Liver (tissue), 9 donors: ENCODE results near the gene ANKRD9. TPM values are rescaled to one million over a fixed set of nuclear protein-coding genes. Genes with fewer than 3 reads are reported as not detected.

Source experiments
- DNase-seq: peaks from one replicate; pipeline ENCODE4 v3.0.0-alpha.2; 2017; ENCODE audit warnings: low spot score
- H3K27ac ChIP-seq, 2 donors: one replicate each; pipeline ENCODE4 v1.7.0; 2013; ENCODE audit warnings: inconsistent platforms in 2 of 2, low read length in 2 of 2, control low read depth in 1 of 2, low read depth in 1 of 2, mild to moderate bottlenecking in 1 of 2
- H3K27me3 ChIP-seq, 4 donors: one replicate each; pipeline versions ENCODE4 v1.6.1 to v1.7.0; 2013; ENCODE audit warnings: low read length in 3 of 4, inconsistent platforms in 1 of 4, mild to moderate bottlenecking in 1 of 4, moderate library complexity in 1 of 4; ENCODE audit not compliant: control insufficient read depth in 4 of 4, insufficient read depth in 4 of 4
- H3K36me3 ChIP-seq, 4 donors: one replicate each; pipeline versions ENCODE4 v1.6.1 to v1.7.0; 2013; ENCODE audit warnings: low read length in 3 of 4, mild to moderate bottlenecking in 3 of 4, low read depth in 1 of 4, moderate library complexity in 1 of 4; ENCODE audit not compliant: control insufficient read depth in 4 of 4, insufficient read depth in 3 of 4
- H3K4me1 ChIP-seq, 4 donors: one replicate each; pipeline versions ENCODE4 v1.6.1 to v1.7.0; 2013; ENCODE audit warnings: low read length in 3 of 4, mild to moderate bottlenecking in 3 of 4, moderate library complexity in 1 of 4; ENCODE audit not compliant: control insufficient read depth in 4 of 4, insufficient read depth in 4 of 4
- H3K4me3 ChIP-seq, 3 donors: one replicate each; pipeline versions ENCODE4 v1.6.1 to v1.7.0; 2013; ENCODE audit warnings: low read length in 3 of 3, control low read depth in 1 of 3, low read depth in 1 of 3, mild to moderate bottlenecking in 1 of 3
- H3K9ac ChIP-seq, 2 donors: one replicate each; pipeline ENCODE4 v1.7.0; 2013; ENCODE audit warnings: low read length in 2 of 2, mild to moderate bottlenecking in 2 of 2, moderate library complexity in 2 of 2, control low read depth in 1 of 2, low read depth in 1 of 2
- H3K9me3 ChIP-seq, 4 donors: one replicate each; pipeline versions ENCODE4 v1.6.1 to v1.7.0; 2013; ENCODE audit warnings: low read length in 3 of 4; ENCODE audit not compliant: control insufficient read depth in 4 of 4
- EGR1 ChIP-seq, 2 donors: IDR thresholded peaks; 2 replicates each; pipeline ENCODE4 v1.6.1; 2016 to 2018; ENCODE audit warnings: antibody characterized with exemption in 2 of 2, low read depth in 2 of 2
- FOXA2 ChIP-seq: IDR thresholded peaks from 2 replicates; pipeline ENCODE4 v1.6.1; 2016; ENCODE audit warnings: antibody characterized with exemption
- HNF4A ChIP-seq, 2 donors: conservative IDR thresholded peaks; 2 replicates each; pipeline ENCODE4 v1.6.1; 2016; ENCODE audit warnings: antibody characterized with exemption in 2 of 2, mild to moderate bottlenecking in 2 of 2
- HNF4G ChIP-seq: IDR thresholded peaks from 2 replicates; pipeline ENCODE4 v1.6.1; 2016; ENCODE audit warnings: antibody characterized with exemption
- JUND ChIP-seq, 2 donors: IDR thresholded peaks; 2 replicates each; pipeline ENCODE4 v1.6.1; 2016; ENCODE audit warnings: antibody characterized with exemption in 2 of 2
- NR2F2 ChIP-seq: IDR thresholded peaks from 2 replicates; pipeline ENCODE4 v1.6.1; 2016; ENCODE audit warnings: antibody characterized with exemption
- RXRA ChIP-seq, 2 donors: IDR thresholded peaks; 2 replicates each; pipeline ENCODE4 v1.6.1; 2017 to 2018; ENCODE audit warnings: antibody characterized with exemption in 2 of 2, mild to moderate bottlenecking in 1 of 2
- SP1 ChIP-seq: IDR thresholded peaks from 2 replicates; pipeline ENCODE4 v1.6.1; 2018; ENCODE audit warnings: antibody characterized with exemption, mild to moderate bottlenecking
- TAF1 ChIP-seq: conservative IDR thresholded peaks from 2 replicates; pipeline ENCODE4 v1.6.1; 2016; ENCODE audit warnings: antibody characterized with exemption, mild to moderate bottlenecking
- YY1 ChIP-seq: IDR thresholded peaks from 2 replicates; pipeline ENCODE4 v1.6.1; 2016; ENCODE audit warnings: antibody characterized with exemption, mild to moderate bottlenecking
- ZBTB33 ChIP-seq: IDR thresholded peaks from 2 replicates; pipeline ENCODE4 v1.6.1; 2016; ENCODE audit warnings: antibody characterized with exemption
- WGBS: extraction: QIAGEN DNeasy Blood & Tissue Kit; methylation state at CpG from one replicate; pipeline ENCODE4 v1.1.7; 2013; 5-methylcytosine and 5-hydroxymethylcytosine counted together
- polyA plus RNA-seq, 2 donors: library from polyadenylated mRNA; stranded (reverse) in 1 of 2; unstranded in 1 of 2; fragments of 200-250 nt in 1 of 2; fragments of >200 nt in 1 of 2; fragmentation: Nextera tagmentation in 1 of 2; extraction: Ambion mirVana in 1 of 2; gene quantifications; one replicate each; pipeline versions ENCODE4 v1.2.1 to v1.2.3, GENCODE V29; 2013 to 2015
- total RNA-seq, 2 donors: library from RNA; depleted of rRNA; stranded (reverse); fragments of >200 nt; gene quantifications; one replicate each; pipeline ENCODE4 v1.2.3, GENCODE V29; 2014
- TF ChIP-seq, protein P1 (sequence below): fragments of 150-350 bp; IDR thresholded peaks from 2 replicates; pipeline ENCODE4 v1.5.1; 2017; ENCODE audit warnings: improper control_type of control experiment, low read depth, low read length; ENCODE audit not compliant: missing input control
- TF ChIP-seq, protein P2 (sequence below): IDR thresholded peaks from 2 replicates; pipeline ENCODE4 v1.6.1; 2016; ENCODE audit warnings: antibody characterized with exemption
- TF ChIP-seq, protein P3 (sequence below): IDR thresholded peaks from 2 replicates; pipeline ENCODE4 v1.6.1; 2016; ENCODE audit warnings: antibody characterized with exemption, mild to moderate bottlenecking
- donor health status: healthy.
- donor health status: healthy.
- donor health status: healthy.
- donor health status: healthy.
- donor health status: healthy.

The ANKRD9 gene
- total and polyA plus RNA-seq, 4 donors: 1.5 to 67.5 (median 7.5) TPM

- TF ChIP-seq, protein P1, sequence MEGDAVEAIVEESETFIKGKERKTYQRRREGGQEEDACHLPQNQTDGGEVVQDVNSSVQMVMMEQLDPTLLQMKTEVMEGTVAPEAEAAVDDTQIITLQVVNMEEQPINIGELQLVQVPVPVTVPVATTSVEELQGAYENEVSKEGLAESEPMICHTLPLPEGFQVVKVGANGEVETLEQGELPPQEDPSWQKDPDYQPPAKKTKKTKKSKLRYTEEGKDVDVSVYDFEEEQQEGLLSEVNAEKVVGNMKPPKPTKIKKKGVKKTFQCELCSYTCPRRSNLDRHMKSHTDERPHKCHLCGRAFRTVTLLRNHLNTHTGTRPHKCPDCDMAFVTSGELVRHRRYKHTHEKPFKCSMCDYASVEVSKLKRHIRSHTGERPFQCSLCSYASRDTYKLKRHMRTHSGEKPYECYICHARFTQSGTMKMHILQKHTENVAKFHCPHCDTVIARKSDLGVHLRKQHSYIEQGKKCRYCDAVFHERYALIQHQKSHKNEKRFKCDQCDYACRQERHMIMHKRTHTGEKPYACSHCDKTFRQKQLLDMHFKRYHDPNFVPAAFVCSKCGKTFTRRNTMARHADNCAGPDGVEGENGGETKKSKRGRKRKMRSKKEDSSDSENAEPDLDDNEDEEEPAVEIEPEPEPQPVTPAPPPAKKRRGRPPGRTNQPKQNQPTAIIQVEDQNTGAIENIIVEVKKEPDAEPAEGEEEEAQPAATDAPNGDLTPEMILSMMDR: no peak
- TF ChIP-seq, protein P2, sequence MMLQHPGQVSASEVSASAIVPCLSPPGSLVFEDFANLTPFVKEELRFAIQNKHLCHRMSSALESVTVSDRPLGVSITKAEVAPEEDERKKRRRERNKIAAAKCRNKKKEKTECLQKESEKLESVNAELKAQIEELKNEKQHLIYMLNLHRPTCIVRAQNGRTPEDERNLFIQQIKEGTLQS: no peak
These were observed 37.4 kb downstream of the ANKRD9 start (continued) for GRCh38 chr14:102471921-102472790.

DNA sequence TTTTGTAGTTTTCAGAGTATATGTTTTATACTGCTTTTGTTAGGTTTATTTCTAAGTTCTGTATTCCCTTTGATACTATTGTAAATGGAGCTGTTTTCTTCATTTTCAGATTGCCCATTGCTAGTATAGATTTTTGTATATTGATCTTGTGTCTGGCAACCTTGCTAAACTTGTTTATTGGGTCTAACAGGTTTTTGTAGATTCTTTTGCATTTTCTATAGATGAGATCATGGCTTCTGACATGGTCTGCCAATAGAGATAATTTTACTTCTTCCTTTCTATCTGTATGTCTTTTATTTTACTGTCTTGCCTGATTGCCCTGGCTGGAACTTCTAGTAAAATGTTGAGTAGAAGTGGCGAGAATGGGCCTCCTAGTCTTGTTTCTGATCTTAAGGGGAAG lies 40.3 kb downstream of the ANKRD9 start:
- Histone ChIP-seq H3K27ac (no peak overlapping the region), H3K9ac (no peak overlapping the region), H3K9me3 (no peaks in the 10 kb centered on the region), H3K4me1 (no peaks in the 10 kb centered on the region), H3K4me3 (no peak overlapping the region), H3K36me3 (peaks cover 6 to 20% (median 17%) of the 10 kb centered on the region in 4 donors), H3K27me3 (no peaks in the 10 kb centered on the region)
- TF ChIP-seq, protein P1: no peak
- TF ChIP-seq ZBTB33 (no peak), NR2F2 (no peak), YY1 (no peak), SP1 (no peak), HNF4G (no peak), FOXA2 (no peak), EGR1 (IDR thresholded peaks at IDR 0.05; ENCODE audit: low read depth in 2 of 2) (no peak), HNF4A (conservative IDR thresholded peaks at IDR 0.05) (no peak), RXRA (IDR thresholded peaks at IDR 0.05) (no peak), TAF1 (no peak), JUND (IDR thresholded peaks at IDR 0.05) (no peak)
- TF ChIP-seq, protein P3, sequence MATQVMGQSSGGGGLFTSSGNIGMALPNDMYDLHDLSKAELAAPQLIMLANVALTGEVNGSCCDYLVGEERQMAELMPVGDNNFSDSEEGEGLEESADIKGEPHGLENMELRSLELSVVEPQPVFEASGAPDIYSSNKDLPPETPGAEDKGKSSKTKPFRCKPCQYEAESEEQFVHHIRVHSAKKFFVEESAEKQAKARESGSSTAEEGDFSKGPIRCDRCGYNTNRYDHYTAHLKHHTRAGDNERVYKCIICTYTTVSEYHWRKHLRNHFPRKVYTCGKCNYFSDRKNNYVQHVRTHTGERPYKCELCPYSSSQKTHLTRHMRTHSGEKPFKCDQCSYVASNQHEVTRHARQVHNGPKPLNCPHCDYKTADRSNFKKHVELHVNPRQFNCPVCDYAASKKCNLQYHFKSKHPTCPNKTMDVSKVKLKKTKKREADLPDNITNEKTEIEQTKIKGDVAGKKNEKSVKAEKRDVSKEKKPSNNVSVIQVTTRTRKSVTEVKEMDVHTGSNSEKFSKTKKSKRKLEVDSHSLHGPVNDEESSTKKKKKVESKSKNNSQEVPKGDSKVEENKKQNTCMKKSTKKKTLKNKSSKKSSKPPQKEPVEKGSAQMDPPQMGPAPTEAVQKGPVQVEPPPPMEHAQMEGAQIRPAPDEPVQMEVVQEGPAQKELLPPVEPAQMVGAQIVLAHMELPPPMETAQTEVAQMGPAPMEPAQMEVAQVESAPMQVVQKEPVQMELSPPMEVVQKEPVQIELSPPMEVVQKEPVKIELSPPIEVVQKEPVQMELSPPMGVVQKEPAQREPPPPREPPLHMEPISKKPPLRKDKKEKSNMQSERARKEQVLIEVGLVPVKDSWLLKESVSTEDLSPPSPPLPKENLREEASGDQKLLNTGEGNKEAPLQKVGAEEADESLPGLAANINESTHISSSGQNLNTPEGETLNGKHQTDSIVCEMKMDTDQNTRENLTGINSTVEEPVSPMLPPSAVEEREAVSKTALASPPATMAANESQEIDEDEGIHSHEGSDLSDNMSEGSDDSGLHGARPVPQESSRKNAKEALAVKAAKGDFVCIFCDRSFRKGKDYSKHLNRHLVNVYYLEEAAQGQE: no peak
- TF ChIP-seq, protein P2: no peak
- DNase-seq: no peak
- WGBS: 97% methylated on average over 1 of the region's 1 CpG
